Measurements from ENCODE around the gene TSPAN9.

TSPAN9 gene

DNA sequence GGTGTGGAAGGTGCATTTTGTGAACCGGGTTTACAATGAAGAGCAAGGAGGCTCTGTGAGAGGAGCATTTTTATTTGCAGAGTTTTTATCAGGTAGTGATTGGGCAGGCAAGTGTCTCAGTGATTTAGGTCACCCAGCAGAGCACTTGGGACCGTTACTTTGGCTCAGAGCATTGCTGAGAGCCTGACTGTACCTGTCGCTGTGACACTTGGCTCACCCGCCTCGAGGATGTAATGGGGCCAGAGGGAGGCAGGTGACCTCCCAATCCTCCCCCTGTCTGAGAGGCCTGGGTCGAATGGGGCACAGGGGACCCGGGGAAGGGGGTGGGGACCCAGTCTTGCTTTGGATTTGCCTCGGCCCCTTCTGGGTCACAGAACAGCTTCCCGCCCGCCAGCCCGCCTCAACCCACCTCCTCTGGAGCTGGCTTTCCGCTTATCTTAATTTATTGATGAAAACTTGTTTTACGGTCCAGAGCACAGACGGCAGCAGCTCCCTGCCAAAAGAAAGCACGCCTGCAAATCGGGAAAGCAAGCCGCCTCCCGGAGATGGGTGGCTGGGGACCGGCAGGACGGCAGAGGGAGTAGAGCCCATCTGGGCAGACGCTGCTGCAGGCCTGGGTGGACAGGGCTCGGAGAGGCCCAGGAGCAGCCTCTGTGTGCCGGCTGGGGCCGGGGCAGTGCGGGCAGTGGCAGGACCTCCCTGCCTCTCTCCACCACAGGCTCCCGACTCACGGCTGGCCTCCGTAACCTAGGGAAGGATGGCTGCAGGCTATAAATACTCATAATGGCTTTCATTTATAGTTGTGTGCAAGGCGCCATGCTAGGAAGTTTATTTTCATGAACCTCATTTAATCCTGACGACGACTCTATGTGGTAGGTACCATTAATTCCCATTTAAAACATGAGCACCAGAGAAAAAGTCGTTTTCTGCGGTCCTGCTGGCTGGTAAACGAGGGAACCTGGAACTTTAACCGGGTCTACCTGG is 187.1 kb downstream of the TSPAN9 start:
- ChIA-PET POLR2A (no interaction called here), CTCF (interaction anchor here (2.2 kb wide), 1 partner anchor 36 kb away, joined by 8 read pairs; no protein-coding TSS in a partner anchor)
- no peak for TF ChIP-seq CTCF (IDR thresholded peaks at IDR 0.05; ENCODE audit: control extremely low read depth, extremely low read depth, low read depth, missing control alignments)
- DNase-seq (ENCODE audit: extremely low spot score), result no peak

GRCh38 chr12:3265406-3265805 is 188.2 kb downstream of the TSPAN9 start:
- no peak for TF ChIP-seq CTCF (IDR thresholded peaks at IDR 0.05; ENCODE audit: control extremely low read depth, extremely low read depth, low read depth, missing control alignments)
- DNase-seq (ENCODE audit: extremely low spot score), result no peak
- ChIA-PET CTCF (interaction anchor here (2.2 to 3.0 kb wide), 2 partner anchors 10 to 35 kb away, joined by 8 to 30 read pairs; no protein-coding TSS in a partner anchor), POLR2A (no interaction called here)

DNA sequence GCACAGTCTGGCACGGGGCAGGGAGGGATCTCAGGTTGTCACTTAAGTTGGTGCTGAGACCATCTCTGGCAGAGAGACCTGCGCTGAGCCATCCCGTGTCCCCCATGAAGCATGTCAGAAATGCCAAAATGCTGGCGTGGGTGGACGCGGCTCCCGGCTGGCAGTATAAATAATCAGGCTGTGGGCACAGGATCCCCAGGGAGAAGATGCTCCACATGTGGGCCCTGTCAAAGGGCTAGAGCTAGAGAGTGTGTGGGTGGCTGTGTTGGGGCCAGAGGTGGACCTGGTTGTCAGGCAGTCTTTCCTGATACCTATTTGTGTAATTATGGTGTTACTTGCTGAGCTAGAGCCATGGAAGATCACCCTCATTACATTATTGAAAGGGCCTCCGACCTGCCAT is 189.5 kb downstream of the TSPAN9 start:
- no peak for TF ChIP-seq CTCF (IDR thresholded peaks at IDR 0.05; ENCODE audit: control extremely low read depth, extremely low read depth, low read depth, missing control alignments)
- DNase-seq (ENCODE audit: extremely low spot score), result no peak
- ChIA-PET POLR2A (no interaction called here), CTCF (interaction anchor here (1.1 to 3.0 kb wide), 3 partner anchors 8 to 18 kb away, joined by 3 to 30 read pairs (median 3); no protein-coding TSS in a partner anchor)

DNA sequence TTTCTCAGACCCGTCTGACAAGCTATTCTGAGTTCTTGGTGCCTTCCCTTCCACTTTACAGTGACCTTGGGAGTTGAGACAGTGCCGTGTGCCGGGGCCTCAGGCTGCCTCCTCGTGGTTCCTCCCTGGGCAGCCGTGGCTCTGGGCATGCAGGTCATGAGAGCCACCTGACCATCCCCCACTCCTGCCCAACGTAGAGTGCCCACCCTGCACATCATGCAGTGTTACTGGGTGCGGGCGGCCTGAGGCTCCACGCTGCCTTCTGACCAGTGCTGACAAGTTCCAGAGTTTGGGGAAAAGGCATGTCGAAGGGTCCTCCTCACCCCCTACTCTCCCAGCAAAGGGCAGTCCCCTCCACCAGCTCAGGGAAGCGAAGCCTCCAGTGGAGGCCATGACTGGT is 190.5 kb downstream of the TSPAN9 start:
- CTCF ChIA-PET, result interaction anchor here (1.1 to 3.0 kb wide), 3 partner anchors 7 to 17 kb away, joined by 3 to 30 read pairs (median 3); no protein-coding TSS in a partner anchor
- POLR2A ChIA-PET, result no interaction called here
- no peak for DNase-seq (ENCODE audit: extremely low spot score)
- no peak for TF ChIP-seq CTCF (IDR thresholded peaks at IDR 0.05; ENCODE audit: control extremely low read depth, extremely low read depth, low read depth, missing control alignments)

DNA sequence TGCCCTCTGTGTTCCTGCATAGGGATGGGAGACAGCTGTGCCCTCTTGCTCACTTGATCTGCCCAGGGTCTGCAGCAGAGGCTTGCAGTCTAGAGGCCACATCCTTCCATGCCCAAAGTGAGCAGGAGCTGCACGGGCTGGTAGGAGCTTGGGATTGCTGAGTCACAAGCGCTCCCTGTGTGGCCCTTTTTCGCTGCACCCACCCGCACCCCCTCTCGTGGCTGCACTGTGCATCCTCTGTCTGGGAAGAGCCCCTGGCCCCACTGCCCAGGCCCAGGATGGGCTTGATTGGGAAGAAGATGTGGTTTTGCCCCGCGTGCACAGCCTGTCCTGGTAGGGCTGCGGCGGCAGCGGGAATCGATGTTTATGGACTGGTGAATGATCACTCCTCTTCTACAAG is 192.4 kb downstream of the TSPAN9 start:
- no peak for DNase-seq (ENCODE audit: extremely low spot score)
- no peak for TF ChIP-seq CTCF (IDR thresholded peaks at IDR 0.05; ENCODE audit: control extremely low read depth, extremely low read depth, low read depth, missing control alignments)
- ChIA-PET CTCF (interaction anchor here (1.6 kb wide), 1 partner anchor 135 kb away, joined by 4 read pairs; no protein-coding TSS in a partner anchor), POLR2A (no interaction called here)

GRCh38 chr12:3271146-3271545 is 194.0 kb downstream of the TSPAN9 start:
- ChIA-PET POLR2A (no interaction called here), CTCF (interaction anchor here (1.0 to 1.7 kb wide), 4 partner anchors 29 to 198 kb away, joined by 3 to 6 read pairs (median 4); no protein-coding TSS in a partner anchor)
- TF ChIP-seq CTCF (IDR thresholded peaks at IDR 0.05; ENCODE audit: control extremely low read depth, extremely low read depth, low read depth, missing control alignments), result no peak
- DNase-seq (ENCODE audit: extremely low spot score), result no peak
